HG03571 (cell line): ENCODE results near the gene ANKH.
"Not testable (repeated sequence)": the region's sequence is repeated elsewhere in the genome, so short reads cannot be mapped to it uniquely, and the experiment has no call there.

ENCODE experiments used
- ATAC-seq: cut with Tn5 transposase; IDR thresholded peaks from one replicate; pipeline ENCODE4 v1.9.1; 2021; ENCODE audit not compliant: unreplicated experiment

ANKH gene

DNA sequence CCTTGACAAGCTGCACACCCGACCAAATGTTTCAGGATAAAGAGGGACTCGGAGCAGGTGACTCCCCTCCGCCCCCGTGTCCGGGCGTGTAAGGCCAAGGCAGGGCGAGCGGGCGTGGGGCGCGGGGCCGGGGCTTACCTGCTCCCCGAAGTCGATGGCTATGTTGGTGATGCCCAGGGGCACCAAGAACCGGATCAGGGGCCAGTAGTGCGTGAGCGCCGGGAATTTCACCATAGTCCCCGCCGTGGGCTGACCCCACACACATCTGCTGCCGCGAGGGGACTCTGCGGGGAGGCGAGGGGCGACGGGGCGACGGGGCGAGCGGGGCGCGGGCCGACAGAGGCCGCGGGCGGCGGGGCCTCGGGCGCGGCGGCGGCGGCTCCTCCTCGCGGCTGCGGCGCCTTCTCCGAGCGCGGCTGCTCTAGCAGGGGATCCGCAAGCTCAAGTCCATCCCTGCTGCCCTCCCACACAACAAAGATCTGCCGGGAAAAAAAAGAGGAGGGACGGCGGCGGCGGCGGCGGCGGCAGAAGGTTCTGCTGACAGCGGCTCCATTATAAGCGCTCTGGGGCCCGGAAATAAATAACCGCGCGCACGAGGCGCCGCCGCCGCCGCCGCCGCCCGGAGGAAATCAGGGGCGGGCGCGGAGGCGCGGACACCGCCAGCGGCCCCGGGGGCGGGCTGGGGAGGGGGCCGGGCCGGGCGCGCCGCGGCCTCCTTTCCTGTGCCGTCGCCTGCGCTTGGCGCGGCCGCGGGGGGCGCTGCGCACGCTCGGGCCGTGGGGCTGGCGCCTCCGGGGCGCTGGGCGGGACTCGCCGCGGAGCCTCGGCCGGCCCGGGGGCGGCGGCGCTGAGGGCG lies at the start of gene ANKH:
Gene ANKH (minus strand): TSS at position 565 of the 856 bp plus-strand sequence. CDS start 331 bp downstream, at position 234.
- ATAC-seq, result peak; percentile 96

- ATAC-seq, result no peak
Observed at GRCh38 chr5:14920121-14920520, 48.5 kb upstream of the ANKH start.

DNA sequence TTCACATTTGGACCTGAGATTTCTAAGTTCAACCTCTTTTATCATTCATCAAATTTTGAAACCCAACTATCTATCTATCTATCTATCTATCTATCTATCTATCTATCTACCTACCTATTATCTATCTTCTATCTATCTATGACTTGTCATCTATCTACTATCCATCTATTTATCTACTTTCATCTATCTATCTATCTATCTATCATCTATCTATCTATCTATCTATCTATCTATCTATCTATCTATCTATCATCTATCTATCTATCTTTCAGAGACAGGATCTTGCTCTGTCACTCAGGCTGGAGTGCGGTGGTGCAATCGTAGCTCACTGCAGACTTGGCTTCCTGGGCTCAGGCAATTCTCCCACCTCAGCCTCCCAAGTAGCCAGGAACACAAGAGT lies 47.5 kb upstream of the ANKH start:
- ATAC-seq, result not testable (repeated sequence)

- no peak for ATAC-seq
Observed at GRCh38 chr5:14917719-14918118, 46.1 kb upstream of the ANKH start.

DNA sequence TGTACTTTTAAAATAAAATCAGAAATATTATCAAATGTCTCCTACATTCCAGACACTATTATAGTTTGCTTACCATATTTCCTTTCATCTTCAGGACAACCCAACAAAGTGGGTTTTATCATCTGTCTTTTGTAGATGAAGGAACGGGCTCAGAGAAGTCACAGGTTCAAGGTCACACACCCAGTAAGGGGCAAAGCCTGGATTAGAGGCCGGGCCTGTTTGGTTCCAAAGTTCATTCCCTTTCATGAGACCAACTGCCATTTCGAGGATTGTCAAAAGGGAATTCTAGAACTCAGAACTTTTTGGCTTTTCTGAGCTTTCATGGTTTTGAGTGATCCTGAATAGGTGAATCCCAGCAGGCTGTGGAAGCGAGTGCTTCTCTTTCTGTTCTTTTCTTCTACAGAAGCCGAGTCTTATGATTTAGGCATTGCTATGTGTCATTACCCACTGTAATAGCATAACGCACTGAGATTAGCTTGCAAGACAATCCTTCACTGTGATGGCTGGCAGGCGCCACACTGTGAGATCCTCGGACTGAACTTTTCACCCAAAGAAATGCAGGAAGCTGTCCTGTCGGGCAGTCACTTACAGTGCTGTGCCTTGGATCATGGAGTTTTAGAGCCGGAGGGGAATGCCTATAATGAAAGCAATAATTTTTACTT lies 43.8 kb upstream of the ANKH start:
- ATAC-seq, result no peak

DNA sequence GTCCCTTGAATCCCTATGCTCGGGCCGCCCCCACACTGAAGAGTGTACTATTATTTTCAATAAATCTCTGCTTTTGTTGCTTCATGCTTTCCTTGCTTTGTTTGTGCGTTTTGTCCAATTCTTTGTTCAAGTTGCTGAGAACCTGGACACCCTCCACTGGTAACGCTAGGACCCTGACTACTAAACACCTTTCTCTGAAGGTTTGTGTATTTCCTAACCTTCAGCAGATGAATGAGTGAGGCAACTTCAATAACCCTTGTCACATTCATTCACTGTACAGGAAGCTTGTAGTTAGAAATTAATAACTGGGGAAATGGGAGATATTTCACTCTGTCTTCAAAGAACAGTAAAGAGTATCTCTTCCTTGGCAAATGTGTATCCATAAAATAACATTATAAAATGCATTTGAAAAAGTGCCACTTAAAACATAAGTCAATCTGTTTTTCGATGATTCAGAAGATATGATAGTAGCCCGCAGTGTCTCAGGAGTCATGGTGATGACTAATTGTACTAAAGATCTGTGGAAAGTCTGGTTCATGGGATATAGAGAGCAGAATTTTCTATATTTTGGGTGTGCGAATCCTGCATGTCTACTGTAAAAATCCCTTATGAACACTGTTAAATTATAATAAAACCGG lies 43.2 kb upstream of the ANKH start:
- ATAC-seq, result no peak

DNA sequence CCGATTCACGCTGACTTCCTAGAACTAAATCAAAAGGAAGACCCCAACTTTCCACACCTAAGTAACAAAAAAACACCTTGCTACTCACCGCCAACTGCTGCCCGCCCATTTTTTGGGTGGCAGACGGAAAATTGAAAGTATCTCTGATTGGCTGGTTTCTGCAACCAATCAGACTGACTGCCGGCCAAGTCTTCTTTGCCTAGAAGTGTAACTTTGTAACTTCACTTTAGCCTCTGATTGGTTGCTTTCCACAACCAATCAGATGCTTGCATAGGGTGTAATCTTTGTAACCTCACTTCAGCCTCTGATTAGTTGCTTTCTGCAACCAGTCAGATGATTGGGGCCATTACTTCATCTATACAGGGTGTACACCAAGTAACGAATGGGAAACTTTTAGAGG lies 42.6 kb upstream of the ANKH start:
- ATAC-seq, result no peak

GRCh38 chr5:14913096-14913495 lies 41.5 kb upstream of the ANKH start:
- no peak for ATAC-seq

GRCh38 chr5:14912206-14912605 lies 40.6 kb upstream of the ANKH start:
- ATAC-seq, result no peak

- ATAC-seq, result no peak
Observed at GRCh38 chr5:14909369-14909768, 37.8 kb upstream of the ANKH start.

DNA sequence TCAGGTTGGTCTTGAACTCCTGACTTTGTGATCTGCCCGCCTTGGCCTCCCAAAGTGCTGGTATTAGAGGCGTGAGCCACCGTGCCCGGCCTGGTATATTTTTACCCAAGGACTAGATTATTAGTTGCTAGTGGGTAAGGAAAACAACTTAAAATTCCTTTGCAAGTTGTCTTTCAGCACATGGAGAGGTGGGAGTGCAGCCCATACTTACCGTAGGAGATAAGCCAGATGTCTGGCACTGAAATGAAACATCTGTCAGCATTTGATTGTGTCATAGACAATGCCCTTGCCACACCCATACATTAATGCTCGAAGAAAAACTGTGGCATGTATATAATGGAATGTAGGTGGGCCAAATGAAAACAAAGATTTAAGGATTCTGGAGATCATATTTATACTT lies 36.6 kb upstream of the ANKH start:
- no peak for ATAC-seq

- ATAC-seq, result no peak
Observed at GRCh38 chr5:14906628-14907027, 35.0 kb upstream of the ANKH start.

DNA sequence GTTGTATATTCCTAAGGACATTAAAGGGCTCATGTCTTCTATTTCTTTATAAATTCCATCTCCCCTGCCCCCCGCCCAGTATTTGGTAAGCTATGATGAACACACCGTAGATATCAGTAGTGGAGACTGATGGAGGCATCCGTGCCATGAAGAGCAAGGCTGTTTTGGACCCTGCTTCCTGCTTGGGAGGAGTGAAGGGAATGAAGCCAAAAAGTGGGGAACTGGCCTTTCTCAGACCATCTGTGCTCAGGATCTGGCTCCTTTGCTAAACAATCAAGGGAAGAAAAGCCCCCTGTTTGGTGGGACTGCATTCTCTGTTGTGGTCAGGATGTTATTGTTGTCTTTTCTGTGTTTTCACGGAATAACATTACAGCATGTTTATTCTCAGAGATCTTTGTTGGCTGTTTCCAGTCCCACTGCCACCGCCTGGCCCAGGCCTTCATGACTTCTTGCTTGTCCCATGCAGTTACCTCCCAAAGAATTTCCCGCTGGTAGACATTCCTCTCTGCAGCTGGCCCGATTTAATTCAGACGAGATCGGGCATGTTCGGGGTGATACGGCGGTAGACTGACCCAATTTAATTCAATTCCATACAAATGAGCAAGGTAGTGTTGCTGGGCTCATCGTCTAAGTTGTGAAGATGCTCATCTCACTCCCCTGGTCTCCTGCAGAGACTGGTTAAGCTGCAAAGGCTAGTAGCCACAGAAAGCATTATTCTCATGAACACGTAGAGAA lies 31.4 kb upstream of the ANKH start:
- no peak for ATAC-seq

DNA sequence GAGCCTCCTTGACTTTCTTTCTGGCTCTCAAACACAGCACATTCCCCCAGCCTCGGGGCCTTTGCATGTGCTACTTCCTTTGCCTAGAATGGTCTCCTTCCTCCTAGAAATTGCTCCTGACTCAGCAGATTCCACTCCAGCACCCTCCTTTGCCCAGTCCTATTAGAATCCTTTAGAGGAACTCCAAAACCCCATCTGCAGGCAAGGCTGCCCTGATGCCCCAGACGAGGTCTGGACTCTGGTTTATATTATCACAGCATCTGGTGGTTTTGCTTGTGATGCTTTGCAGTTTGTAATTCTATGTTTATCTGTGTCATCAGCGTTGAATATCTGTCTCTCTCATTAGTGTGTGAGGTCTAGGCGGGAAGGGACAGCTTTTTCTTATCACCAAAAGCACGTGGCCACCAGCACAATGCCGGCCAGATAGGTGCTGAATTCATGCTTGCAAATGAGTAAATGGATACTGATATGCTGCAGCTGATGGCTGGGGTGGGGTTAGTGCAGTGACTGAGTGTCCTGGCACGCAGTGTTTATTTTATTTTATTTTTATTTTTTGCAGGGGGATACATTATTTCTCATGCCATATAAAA lies 30.0 kb upstream of the ANKH start:
- no peak for ATAC-seq

GRCh38 chr5:14900693-14901461 lies 29.3 kb upstream of the ANKH start:
- no peak for ATAC-seq

- ATAC-seq, result no peak
Observed at GRCh38 chr5:14896131-14896530, 24.6 kb upstream of the ANKH start.

- no peak for ATAC-seq
Observed at GRCh38 chr5:14895301-14895700, 23.7 kb upstream of the ANKH start.

- ATAC-seq, result no peak
Observed at GRCh38 chr5:14894748-14895147, 23.2 kb upstream of the ANKH start.

DNA sequence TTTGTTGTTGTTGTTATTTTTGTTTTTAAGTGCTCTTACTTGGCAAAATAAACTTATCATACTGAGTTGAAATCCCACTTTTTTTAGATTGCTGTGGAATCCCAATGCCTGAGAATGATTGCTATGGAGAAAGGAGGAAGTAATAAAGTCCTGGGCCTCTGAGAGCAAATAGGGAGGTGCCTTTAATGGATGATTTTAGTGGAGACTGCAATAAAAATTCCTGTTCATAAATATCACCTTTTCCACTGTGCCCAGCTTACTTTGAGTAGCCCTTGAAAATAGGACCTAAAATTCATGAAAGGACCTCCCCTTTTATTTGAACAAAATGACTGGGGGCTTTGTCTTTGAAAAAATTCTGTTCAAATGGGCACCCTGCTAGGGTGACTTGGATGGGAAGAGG lies 21.8 kb upstream of the ANKH start:
- ATAC-seq, result no peak

GRCh38 chr5:14890846-14891245 lies 19.3 kb upstream of the ANKH start:
- ATAC-seq, result no peak
